COLO829 (cell line): ENCODE measurements around the gene RNASE7.
A peak's percentile ranks its signal among the peaks of the same experiment; 100 is the strongest.

ENCODE experiments used
- DNase-seq: peaks from one replicate; pipeline ENCODE4 v3.0.0; 2012; ENCODE audit warnings: low spot score

The RNASE7 gene

GRCh38 chr14:21087294-21088091, 45.3 kb downstream of the RNASE7 start:
- DNase-seq = no peak

DNA sequence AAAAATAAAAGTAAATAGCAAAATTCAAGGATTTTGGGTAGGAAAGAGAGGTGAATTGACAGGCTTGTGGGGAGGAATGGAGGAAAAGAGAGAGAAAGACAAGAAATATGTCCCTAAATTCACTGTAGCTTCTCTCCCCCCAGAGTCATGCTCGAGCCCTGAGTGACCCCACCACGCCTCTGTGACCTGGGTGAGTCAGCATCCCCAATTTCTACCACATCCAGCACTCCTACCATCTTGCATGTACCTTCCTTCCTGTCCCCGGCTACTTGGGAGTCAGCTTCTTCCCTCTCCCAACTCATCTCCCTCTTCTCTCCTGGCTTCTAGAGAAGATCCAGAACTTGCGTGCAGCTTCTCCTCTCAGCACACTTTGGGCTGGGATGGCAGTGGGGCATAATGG, 46.5 kb downstream of the RNASE7 start:
- DNase-seq = no peak

DNA sequence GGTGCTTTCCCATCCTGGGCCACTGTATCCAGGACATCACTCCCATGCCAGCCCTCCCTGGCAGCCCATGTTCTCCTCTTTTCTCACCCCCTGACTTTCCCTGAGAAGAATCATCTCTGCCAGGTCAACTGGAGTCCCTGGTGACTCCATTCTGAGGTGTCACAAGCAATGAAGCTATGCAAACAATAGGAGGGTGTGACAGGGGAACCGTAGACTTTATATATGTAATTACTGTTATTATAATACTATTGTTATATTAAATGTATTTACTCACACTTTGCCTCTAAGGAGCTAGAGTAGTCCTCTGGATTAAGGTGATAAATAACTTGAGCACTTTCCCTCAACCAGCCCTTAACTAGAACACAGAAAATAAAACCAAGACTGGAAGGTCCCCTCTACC, 47.1 kb downstream of the RNASE7 start:
- DNase-seq = no peak

DNA sequence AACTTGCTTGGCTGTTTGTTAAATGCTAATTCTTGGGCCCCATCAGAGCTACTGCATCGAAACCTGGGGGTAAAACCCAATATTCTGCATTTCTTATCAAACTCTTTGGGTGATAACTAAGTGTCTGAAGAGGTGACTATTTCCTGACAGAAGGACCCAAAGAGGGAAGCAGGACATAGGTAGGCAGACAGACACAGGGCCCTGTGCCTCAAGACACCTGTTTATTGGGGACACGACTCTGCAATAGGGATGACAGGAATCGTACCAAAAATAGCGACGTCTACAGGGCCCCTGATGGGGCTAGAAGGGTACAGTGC, 47.7 kb downstream of the RNASE7 start:
- DNase-seq = no peak

DNA sequence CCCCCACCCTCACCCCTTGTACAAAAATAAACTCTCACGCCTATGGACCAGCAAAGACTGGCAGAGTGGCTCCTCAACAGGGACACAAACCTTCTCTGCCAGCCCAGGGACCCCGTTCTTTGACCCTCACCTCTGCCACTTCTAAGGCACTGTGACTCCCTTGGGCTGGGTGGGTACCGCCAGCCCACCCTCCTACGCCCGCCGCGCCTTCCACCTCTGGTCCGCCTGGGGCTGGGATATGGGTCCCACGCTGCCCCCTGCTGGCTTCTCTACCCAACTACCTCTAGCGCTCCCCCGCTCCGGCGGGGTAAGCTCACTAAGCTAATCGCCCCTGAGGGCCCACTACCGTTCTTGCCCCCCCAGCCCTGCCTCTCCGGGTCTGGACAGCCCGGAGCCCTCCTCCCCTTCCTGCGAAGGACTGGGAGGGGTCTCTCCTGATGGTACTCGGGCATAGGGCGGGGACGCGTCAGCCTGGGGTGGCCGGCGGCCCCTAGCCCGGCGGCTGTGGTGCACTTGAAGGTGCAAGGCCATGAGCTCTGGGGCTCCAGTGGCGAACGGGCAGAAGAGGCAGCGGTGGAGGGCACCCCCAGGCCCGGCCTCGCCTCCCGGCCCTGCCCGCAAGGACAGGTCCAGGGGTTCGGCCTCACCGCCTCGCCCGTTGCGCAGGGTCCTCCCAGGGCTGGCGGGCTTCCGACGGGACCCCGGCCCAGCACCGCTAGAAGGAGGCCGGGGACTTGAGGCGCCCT, 48.2 kb downstream of the RNASE7 start:
- DNase-seq = no peak

DNA sequence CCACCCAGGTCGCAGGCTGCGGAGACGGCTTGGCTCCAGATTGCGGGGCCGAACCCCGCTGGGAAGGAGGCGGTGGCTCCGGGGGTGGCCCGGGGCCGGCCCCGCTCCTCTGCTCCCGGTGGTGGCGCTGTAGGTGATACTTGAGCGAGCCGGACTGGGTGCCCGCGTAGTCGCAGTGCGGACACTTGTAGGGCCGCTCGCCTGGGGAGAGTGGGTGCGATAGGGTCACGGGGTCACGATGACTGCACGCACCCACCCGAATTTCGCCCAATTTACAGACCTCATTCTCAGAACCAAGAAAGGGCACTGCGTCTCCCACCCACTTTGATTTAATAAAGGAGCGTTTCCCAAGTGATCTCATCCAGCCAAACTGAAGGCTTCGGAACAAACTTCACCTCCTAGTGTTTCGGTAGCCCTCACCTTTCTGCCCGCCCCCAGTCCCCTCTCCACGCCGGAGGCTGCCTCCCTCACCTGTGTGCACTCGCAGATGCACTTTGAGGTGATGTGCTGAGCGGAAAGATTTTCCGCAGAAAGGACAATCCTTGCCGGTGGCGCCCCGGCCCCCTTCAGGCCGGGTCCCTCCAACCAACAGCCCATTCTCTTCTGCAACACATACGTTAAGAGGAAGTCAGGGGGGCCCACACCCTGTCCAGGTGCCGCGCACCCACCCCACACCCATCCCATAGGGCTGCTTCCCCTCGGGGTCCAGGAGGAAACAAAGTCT, 48.9 kb downstream of the RNASE7 start:
- no peak for DNase-seq

DNA sequence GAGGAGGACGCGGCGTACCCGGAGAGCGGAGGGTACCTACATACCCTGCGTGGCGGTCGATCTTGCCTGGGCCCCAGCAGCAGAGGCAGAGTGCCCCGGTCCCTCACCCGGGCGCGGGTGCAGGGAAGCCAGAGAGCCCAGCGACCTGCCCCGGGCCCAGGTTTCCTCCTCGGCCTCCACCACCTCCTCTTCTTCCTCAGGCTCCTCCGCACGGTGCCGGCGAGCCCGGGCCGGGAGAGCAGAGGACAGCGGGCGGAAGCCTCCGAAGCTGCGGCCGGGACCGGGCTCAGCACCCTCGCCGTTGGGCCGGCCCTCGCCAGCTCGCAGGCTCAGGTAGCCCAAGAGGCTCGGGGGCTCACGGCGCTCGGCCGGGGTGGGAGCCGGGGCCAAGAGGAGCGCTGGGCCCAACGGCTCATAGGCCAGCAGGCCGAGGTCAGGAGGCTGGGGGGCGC, 49.7 kb downstream of the RNASE7 start:
- no peak for DNase-seq

DNA sequence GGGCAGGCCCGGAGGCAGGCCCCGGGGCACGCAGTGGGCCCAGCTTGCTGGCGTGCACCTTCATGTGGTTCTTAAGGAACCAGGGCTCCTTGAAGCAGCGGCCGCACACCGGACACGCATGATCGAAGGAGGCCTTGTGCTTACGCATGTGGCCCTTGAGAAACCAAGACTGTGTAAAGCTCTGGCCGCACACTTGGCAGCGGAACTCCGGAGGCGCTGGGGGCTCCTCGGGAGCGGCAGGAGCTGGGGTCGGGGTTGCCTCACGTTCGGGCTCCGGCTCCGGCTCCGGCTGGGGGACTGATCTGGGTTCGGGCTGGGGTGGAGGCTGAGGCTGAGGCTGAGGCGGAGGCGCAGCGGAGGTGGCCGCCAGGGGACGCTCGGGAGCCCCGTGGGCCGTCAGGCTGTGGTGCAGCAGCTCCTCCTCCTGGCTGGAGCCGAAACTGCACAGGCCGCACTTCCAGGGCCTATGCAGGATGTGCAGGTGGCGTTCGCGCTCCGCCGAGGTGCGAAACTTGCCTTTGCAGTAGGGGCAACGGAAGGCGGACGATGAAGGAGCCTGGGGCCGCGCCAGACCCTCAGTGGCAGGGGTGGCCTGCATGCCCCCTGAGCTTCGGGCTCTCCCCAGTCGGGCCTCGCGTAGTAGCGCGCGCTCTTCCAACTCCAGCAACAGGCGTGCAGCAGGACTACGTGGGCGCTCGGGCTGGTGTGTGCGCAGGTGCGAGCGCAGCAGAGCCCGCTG, 50.3 kb downstream of the RNASE7 start:
- DNase-seq = peak; percentile 73

DNA sequence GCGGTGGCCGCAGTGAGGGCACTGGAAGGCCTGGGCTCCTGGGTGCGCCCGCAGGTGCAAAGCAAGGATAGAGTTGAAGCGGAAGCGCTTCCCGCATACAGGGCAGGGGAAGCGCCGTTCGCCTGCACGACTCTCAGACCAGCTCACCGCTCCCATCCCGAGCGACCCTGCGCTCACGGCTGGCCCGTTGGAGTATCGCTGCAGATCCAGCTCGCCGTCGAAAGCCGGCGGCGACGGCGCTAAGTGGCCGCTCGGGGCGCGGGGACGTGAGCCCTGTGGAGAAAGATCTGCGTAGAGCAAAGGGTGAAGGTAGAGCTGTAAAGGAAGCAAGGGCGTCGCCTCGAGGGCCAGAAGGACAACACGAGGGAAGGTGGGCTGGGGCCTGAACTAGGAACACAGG, 50.9 kb downstream of the RNASE7 start:
- DNase-seq = no peak
